ENCODE data around the gene INTS15. TPM values are rescaled to one million over a fixed set of nuclear protein-coding genes. Genes with fewer than 3 reads are reported as not detected.

INTS15 gene
- total and polyA plus RNA-seq, 11 donors: 7.1 to 22.7 (median 15.3) TPM

DNA sequence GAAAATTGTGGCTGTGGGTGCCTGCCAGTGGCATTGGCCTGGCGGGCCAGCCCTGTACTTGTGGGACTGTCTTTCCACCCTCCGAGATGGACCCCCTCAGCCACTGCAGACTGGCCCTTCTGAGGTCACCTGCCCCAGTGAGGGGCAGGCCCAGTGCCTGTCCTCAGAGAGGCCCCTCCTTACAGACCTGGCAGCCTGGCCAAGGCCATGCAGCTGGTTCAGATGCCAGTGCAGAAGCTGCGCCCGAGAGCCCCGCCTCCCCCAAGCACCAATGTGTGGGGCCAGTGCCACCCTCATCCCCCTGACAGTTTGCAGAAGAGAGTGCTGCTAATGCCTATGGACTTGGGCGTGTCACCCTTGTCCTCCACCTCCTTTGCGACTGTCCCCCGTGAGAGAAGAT, 57.3 kb downstream of the INTS15 start:
- 63 to 83% (median 73%) methylated on average over 6 to 8 of the region's 8 CpGs for WGBS, 4 donors
- DNase-seq: peak in 1 of 5 donors; percentile 25
- H3K4me1 ChIP-seq: peaks cover 0 to 8% (median 0%) of the 10 kb centered on the region in 12 donors
- no peak overlapping the region for H3K27ac ChIP-seq
- H3K9me3 ChIP-seq: peaks cover 0 to 8% (median 0%) of the 10 kb centered on the region in 12 donors
- H3K27me3 ChIP-seq: no peaks in the 10 kb centered on the region
- TF ChIP-seq POLR2A (IDR thresholded peaks at IDR 0.05) (no peak), CTCF (IDR thresholded peaks at IDR 0.05) (no peak)
- peaks cover 0 to 100% (median 68%) of the 10 kb centered on the region in 9 donors for H3K36me3 ChIP-seq
- ATAC-seq: peak; percentile 29 to 69 (median 42)
- intact Hi-C loops (cut with DNase I): no loop called here
- H3K4me3 ChIP-seq: no peak overlapping the region

GRCh38 chr7:6647541-6647940, 57.7 kb downstream of the INTS15 start:
- H3K27ac ChIP-seq: no peak overlapping the region
- peaks cover 0 to 8% (median 0%) of the 10 kb centered on the region in 12 donors for H3K4me1 ChIP-seq
- no peaks in the 10 kb centered on the region for H3K27me3 ChIP-seq
- no peak overlapping the region for H3K4me3 ChIP-seq
- TF ChIP-seq POLR2A (IDR thresholded peaks at IDR 0.05) (no peak), CTCF (IDR thresholded peaks at IDR 0.05) (no peak)
- peaks cover 0 to 11% (median 0%) of the 10 kb centered on the region in 12 donors for H3K9me3 ChIP-seq
- peak in 1 of 5 donors; percentile 7 for DNase-seq
- no peak for ATAC-seq
- peaks cover 0 to 100% (median 70%) of the 10 kb centered on the region in 9 donors for H3K36me3 ChIP-seq
- intact Hi-C loops (cut with DNase I): no loop called here
- WGBS, 4 donors: 90 to 96% (median 93%) methylated on average over 7 to 14 of the region's 14 CpGs

- TF ChIP-seq POLR2A (IDR thresholded peaks at IDR 0.05): no peak
- no peak for TF ChIP-seq CTCF (IDR thresholded peaks at IDR 0.05)
- H3K27ac ChIP-seq: no peak overlapping the region
- H3K27me3 ChIP-seq: no peaks in the 10 kb centered on the region
- peaks cover 0 to 97% (median 69%) of the 10 kb centered on the region in 9 donors for H3K36me3 ChIP-seq
- peaks cover 0 to 8% (median 0%) of the 10 kb centered on the region in 12 donors for H3K4me1 ChIP-seq
- intact Hi-C loops (cut with DNase I): no loop called here
- no peak for ATAC-seq
- 88 to 95% (median 91%) methylated on average over 10 to 17 of the region's 17 CpGs for WGBS, 4 donors
- H3K9me3 ChIP-seq: peaks cover 0 to 11% (median 0%) of the 10 kb centered on the region in 12 donors
- no peak overlapping the region for H3K4me3 ChIP-seq
- DNase-seq: peak in 1 of 5 donors; percentile 55
Measured at GRCh38 chr7:6648066-6648814, 58.4 kb downstream of the INTS15 start.

- 87 to 100% (median 91%) methylated on average over 1 to 5 of the region's 5 CpGs for WGBS, 4 donors
- TF ChIP-seq CTCF (IDR thresholded peaks at IDR 0.05) (no peak), POLR2A (IDR thresholded peaks at IDR 0.05) (no peak)
Measured at GRCh38 chr7:6648815-6649104, 58.9 kb downstream of the INTS15 start.

More at GRCh38 chr7:6648815-6649104, 58.9 kb downstream of the INTS15 start:
- peaks cover 0 to 8% (median 0%) of the 10 kb centered on the region in 12 donors for H3K4me1 ChIP-seq
- no peak overlapping the region for H3K4me3 ChIP-seq
- DNase-seq (peak in 1 of 5 donors; percentile 33), ATAC-seq (no peak)
- H3K27me3 ChIP-seq: no peaks in the 10 kb centered on the region
- intact Hi-C loops (cut with DNase I): no loop called here
- H3K36me3 ChIP-seq: peaks cover 0 to 91% (median 65%) of the 10 kb centered on the region in 9 donors
- no peak overlapping the region for H3K27ac ChIP-seq
- peaks cover 0 to 11% (median 0%) of the 10 kb centered on the region in 12 donors for H3K9me3 ChIP-seq

Data from heart left ventricle (tissue), 16 donors.